Breast epithelium (tissue), 3 donors: ENCODE measurements around the gene MPPED2.

Experiments
- POLR2AphosphoS5 ChIP-seq, 3 donors: sonication (generic); formaldehyde crosslinking; IDR thresholded peaks; one replicate each; pipeline ENCODE4 v1.6.1; 2017; ENCODE audit warnings: antibody characterized with exemption in 3 of 3
- TF ChIP-seq, protein P1 (sequence below), 3 donors: fragments of 450-650 bp; IDR thresholded peaks; one replicate each; pipeline ENCODE4 v1.5.1; 2016 to 2017; ENCODE audit warnings: antibody characterized with exemption in 3 of 3, mild to moderate bottlenecking in 3 of 3, moderate library complexity in 3 of 3

GRCh38 chr11:30452842-30453241 lies 133.3 kb downstream of the MPPED2 start:
- TF ChIP-seq, protein P1, sequence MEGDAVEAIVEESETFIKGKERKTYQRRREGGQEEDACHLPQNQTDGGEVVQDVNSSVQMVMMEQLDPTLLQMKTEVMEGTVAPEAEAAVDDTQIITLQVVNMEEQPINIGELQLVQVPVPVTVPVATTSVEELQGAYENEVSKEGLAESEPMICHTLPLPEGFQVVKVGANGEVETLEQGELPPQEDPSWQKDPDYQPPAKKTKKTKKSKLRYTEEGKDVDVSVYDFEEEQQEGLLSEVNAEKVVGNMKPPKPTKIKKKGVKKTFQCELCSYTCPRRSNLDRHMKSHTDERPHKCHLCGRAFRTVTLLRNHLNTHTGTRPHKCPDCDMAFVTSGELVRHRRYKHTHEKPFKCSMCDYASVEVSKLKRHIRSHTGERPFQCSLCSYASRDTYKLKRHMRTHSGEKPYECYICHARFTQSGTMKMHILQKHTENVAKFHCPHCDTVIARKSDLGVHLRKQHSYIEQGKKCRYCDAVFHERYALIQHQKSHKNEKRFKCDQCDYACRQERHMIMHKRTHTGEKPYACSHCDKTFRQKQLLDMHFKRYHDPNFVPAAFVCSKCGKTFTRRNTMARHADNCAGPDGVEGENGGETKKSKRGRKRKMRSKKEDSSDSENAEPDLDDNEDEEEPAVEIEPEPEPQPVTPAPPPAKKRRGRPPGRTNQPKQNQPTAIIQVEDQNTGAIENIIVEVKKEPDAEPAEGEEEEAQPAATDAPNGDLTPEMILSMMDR (IDR thresholded peaks at IDR 0.05) = no peak
- no peak for TF ChIP-seq POLR2AphosphoS5 (IDR thresholded peaks at IDR 0.05)
